Epithelial cell of esophagus (primary cell): ENCODE results near the gene RAD54L.
"Not testable (repeated sequence)": the region's sequence is repeated elsewhere in the genome, so short reads cannot be mapped to it uniquely, and the experiment has no call there.

Experiments
- DNase-seq: peaks from one replicate; pipeline ENCODE4 v3.0.0; 2010; ENCODE audit warnings: low read depth
- H3K4me3 ChIP-seq: 2 replicates; pipeline ENCODE4 v1.5.1; 2011; ENCODE audit warnings: mild to moderate bottlenecking, low read length, control low read depth
- TF ChIP-seq, protein P1 (sequence below): IDR thresholded peaks from 2 replicates; pipeline ENCODE4 v1.5.1; 2011; ENCODE audit warnings: low read depth, mild to moderate bottlenecking, low read length, control low read depth, inconsistent platforms; ENCODE audit not compliant: insufficient read depth; ENCODE audit errors: missing control alignments

Gene RAD54L

DNA sequence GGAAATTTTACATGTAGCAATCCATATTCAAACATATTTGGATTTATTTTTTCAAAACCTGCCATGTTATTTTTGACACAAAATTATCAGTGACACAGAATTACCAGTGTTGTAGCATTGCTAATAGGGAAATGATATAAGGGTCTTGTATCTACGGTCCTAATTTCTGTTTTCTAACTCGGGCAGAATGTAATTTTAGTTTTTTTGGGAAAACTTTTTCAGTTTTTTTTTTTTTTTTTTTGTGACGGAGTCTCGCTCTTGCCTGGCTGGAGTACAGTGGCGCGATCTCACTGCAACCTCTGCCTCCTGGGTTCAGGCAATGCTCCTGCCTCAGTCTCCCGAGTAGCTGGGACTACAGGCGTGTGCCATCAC is 58.6 kb downstream of the RAD54L start:
- no peak overlapping the region for H3K4me3 ChIP-seq
- TF ChIP-seq, protein P1, sequence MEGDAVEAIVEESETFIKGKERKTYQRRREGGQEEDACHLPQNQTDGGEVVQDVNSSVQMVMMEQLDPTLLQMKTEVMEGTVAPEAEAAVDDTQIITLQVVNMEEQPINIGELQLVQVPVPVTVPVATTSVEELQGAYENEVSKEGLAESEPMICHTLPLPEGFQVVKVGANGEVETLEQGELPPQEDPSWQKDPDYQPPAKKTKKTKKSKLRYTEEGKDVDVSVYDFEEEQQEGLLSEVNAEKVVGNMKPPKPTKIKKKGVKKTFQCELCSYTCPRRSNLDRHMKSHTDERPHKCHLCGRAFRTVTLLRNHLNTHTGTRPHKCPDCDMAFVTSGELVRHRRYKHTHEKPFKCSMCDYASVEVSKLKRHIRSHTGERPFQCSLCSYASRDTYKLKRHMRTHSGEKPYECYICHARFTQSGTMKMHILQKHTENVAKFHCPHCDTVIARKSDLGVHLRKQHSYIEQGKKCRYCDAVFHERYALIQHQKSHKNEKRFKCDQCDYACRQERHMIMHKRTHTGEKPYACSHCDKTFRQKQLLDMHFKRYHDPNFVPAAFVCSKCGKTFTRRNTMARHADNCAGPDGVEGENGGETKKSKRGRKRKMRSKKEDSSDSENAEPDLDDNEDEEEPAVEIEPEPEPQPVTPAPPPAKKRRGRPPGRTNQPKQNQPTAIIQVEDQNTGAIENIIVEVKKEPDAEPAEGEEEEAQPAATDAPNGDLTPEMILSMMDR = no peak
- no peak for DNase-seq

DNA sequence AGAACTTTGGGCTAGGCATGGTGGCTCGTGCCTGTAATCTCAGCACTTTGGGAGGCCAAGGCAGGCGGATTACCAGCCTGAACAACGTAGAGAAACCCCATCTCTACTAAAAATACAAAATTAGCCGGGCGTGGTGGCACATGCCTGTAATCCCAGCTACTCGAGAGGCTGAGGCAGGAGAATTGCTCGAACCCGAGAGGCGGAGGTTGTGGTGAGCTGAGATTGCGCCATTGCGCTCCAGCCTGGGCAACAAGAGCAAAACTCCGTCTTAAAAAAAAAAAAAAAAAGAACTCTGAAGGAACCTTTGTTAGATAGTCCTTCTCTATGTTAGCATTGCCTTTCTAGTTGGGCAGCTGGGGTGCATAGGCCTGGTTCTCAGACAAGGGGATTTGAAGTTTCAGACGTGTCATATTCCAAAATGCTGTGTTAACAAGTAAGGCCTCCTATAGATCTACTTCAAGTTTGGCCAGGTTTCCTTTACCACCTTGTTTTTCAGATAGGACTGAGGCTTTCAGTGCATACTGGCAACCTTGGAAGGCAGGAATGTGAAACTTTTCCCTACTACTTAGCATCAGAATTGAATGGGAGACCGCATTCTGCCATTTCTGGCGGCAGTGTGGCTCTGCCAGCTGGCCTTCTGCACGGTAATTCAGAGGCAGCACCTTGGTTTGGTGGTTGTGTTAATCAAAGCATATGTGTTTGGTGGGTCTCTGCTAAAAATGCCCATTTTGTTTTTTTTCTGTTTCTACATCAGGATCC is 62.0 kb downstream of the RAD54L start:
- TF ChIP-seq, protein P1 = no peak
- no peak overlapping the region for H3K4me3 ChIP-seq
- DNase-seq = no peak

DNA sequence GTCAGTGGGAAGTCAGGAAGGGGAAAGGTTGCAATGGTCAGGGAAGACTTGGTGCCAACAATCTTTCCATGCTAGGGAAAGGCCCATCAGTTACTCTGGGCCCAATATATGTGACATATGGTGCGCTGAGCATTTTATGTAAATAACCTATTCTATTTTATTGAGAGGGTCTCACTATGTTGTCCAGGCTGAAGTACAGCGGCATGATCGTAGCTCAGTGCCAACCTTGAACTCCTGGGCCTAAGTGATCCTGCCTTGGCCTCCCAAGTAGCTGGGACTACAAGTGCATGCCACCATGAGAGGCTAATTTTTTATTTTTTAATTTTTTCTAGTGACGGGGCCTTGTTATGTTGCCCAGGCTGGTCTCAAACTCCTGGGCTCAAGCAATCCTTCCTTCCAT is 62.8 kb downstream of the RAD54L start:
- no peak for DNase-seq
- no peak overlapping the region for H3K4me3 ChIP-seq
- TF ChIP-seq, protein P1 = no peak

DNA sequence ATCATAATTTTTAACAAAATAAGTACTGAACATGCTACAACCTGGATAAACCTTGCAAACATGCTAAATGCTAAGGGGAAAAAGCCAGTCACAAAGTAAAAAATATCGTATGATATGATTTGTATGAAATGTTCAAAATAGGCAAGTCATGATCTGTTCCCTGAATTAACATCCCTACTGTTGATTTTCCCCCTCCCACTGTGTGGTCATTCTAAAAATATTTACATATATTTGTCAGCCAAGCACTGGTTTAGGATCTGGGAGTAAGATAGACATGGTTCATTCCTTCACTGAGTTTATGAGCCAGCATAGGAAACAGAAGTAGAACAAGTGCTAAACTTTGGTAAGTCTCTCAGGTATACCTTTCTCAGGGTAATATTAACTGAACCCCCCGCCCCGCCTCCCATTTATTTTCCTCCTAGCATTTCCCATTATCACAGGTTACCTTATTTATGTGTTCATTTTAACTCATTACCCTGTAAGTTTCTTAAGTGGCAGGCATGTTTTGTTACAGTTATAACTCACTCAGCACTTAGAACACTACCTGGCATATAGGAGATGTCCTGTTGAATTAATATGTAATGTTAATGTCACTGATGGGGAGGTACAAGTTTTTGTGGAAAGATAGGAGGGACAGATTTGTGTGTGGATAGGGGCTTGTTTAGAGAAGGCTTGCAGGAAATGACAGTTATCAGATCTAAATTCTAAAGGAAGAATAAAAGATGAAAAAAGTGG is 68.3 kb downstream of the RAD54L start:
- TF ChIP-seq, protein P1 = no peak
- DNase-seq = peak; percentile 68
- H3K4me3 ChIP-seq = no peak overlapping the region

DNA sequence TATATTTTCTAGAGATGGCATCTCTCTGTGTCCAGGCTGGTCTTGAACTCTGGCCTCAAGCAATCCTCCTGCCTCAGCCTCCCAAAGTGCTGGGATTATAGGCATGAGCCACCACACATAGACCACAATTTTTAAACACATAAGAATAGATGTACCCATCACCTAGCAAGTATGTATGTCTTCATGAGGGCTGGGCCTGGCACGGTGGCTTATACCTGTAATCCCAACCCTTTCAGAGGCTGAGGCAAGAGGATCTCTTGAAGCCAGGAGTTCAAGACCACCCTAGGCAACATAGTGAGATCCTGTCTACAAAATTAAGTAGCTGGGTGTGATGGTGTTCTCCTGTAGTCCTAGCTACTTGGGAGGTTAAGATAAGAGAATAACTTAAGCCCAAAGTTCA is 69.8 kb downstream of the RAD54L start:
- TF ChIP-seq, protein P1 = no peak
- DNase-seq = no peak
- H3K4me3 ChIP-seq = no peak overlapping the region

DNA sequence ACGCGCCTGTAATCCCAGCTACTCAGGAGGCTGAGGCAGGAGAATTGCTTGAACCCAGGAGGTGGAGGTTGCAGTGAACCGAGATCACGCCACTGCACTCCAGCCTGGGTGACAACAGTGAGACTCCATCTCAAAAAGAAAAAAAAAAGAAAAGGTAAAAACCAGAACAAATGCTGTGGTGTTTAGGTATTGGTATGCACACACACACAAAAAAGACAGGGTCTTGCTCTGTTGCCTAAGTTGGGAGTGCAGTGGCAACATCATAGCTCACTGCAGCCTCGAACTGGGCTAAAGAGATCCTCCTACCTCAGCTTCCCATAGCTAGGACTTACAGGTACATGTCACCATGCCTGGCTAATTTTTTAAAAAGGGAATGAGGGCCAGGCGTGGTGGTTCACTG is 71.7 kb downstream of the RAD54L start:
- not testable (repeated sequence) for DNase-seq, H3K4me3 ChIP-seq

DNA sequence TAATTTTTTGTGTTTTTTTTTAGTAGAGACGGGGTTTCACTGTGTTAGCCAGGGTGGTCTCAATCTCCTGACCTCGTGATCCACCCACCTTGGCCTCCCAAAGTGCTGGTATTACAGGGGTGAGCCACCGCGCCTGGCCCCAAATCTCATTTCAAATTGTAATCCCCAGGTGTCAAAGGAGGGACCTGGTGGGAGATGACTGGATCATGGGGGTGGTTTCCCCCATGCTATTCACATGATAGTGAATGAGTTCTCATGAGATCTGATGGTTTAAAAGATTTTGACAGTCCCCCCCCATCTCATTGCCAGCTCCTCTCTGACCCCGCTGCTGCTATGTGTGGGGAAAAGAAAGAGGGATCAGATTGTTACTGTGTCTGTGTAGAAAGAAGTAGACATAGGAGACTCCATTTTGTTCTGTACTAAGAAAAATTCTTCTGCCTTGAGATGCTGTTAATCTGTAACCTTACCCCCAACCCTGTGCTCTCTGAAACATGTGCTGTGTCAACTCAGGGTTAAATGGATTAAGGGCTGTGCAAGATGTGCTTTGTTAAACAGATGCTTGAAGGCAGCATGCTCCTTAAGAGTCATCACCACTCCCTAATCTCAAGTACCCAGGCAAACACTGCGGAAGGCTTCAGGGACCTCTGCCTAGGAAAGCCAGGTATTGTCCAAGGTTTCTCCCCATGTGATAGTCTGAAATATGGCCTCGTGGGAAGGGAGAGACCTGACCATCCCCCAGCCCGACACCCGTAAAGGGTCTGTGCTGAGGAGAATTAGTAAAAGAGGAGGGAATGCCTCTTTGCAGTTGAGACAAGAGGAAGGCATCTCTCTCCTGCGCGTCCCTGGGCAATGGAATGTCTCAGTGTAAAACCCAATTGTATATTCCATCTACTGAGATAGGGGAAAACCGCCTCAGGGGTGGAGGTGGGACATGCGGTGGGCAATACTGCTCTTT is 72.7 kb downstream of the RAD54L start:
- DNase-seq, H3K4me3 ChIP-seq: not testable (repeated sequence)

DNA sequence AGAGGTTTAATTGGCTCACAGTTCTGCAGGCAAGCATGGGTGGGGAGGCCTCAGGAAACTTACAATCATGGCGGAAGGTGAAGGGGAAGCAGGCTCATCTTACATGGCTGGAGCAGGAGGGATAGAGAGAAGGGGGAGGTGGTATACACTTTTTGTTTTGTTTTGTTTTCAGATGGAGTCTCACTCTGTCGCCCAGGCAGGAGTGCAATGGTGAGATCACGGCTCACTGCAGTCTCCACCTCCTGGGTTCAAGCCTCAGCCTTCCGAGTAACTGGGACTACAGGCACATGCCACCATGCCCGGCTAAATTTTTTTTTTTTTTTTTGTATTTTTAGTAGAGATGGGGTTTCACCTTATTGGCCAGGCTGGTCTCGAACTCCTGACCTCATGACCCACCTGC is 74.6 kb downstream of the RAD54L start:
- not testable (repeated sequence) for DNase-seq, H3K4me3 ChIP-seq

DNA sequence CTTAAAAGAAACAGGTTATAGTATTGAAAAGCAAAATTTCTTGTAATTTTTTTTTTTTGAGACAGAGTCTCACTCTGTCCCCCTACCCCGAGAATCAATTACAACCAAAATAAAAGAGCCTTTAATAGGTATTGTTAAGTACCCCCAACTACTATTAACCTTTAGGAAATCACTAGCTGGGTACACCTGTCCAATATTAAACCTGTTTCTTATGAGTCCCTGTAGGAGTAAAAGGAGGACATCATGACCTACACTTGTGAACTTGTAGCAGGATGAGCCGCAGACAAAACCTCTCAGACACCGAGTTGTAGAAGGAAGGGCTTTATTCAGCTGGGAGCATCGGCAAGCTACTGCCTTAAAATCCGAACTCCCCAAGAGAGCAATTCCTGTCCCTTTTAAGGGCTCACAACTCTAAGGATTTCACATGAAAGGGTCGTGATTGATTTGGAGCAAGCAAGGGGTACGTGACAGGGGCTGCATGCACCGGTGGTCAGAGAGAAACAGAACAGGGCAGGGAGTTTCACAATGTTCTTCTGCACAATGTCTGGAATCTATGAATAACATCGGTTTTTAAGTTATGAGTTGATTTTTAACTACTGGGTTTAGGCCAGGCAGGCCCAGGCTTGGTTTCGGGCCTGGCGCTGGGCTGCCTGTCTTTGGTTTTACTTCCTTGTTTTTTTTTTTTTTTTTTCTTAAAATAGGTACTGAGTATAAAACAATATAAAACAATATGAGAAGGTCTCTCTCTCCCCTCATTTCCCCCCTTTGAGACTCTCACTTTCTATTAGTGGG is 77.9 kb downstream of the RAD54L start:
- H3K4me3 ChIP-seq, DNase-seq: not testable (repeated sequence)
